Naive thymus-derived CD4-positive, alpha-beta T cell (primary cell): ENCODE measurements around the gene EVI2A. TPM values are rescaled to one million over a fixed set of nuclear protein-coding genes. Genes with fewer than 3 reads are reported as not detected.

Source experiments
- ATAC-seq: fragments of 150-1000 bp; cut with Tn5 transposase; 2 replicates; pipeline ENCODE4 v1.10.0; 2021; ENCODE audit warnings: mild to moderate bottlenecking, moderate library complexity
- CTCF ChIA-PET: fragments of 350-600 bp; sonication (Branson Sonifier 250); formaldehyde crosslinking; loops from one replicate; lab custom pipeline; 2021; ENCODE audit warnings: antibody characterized with exemption; lab: Charles Lee
- POLR2A ChIA-PET: fragments of 350-600 bp; sonication (Branson Sonifier 250); formaldehyde crosslinking; loops from one replicate; lab custom pipeline; 2021; ENCODE audit warnings: antibody characterized with exemption, inconsistent platforms; lab: Charles Lee
- DNase-seq, 9 donors: peaks; one replicate each; pipeline versions ENCODE4 v3.0.0 to v3.0.0-alpha.2; 2020 to 2022; ENCODE audit warnings: mixed read lengths in 1 of 9
- H3K27ac ChIP-seq: one replicate; pipeline ENCODE4 v1.7.0; 2013; ENCODE audit warnings: mild to moderate bottlenecking, low read depth, low read length, moderate library complexity
- H3K27me3 ChIP-seq, 2 donors: one replicate each; pipeline ENCODE4 v1.7.0; 2013; ENCODE audit warnings: low read length in 2 of 2, mild to moderate bottlenecking in 2 of 2, moderate library complexity in 2 of 2; ENCODE audit not compliant: control insufficient read depth in 2 of 2, insufficient read depth in 2 of 2
- H3K36me3 ChIP-seq, 3 experiments: 1 replicate in 2 of 3; 2 replicates in 1 of 3; pipeline ENCODE4 v1.7.0; 2013; ENCODE audit warnings: low read length in 3 of 3, mild to moderate bottlenecking in 3 of 3, moderate library complexity in 1 of 3; ENCODE audit not compliant: insufficient read depth in 3 of 3, control insufficient read depth in 2 of 3
- H3K4me1 ChIP-seq, 2 donors: one replicate each; pipeline ENCODE4 v1.7.0; 2013; ENCODE audit warnings: low read length in 2 of 2, mild to moderate bottlenecking in 2 of 2, moderate library complexity in 1 of 2; ENCODE audit not compliant: control insufficient read depth in 2 of 2, insufficient read depth in 2 of 2
- H3K4me3 ChIP-seq: 2 replicates; pipeline ENCODE4 v1.7.0; 2013; ENCODE audit warnings: mild to moderate bottlenecking, low read length
- H3K9me3 ChIP-seq, 3 experiments: 1 replicate in 2 of 3; 2 replicates in 1 of 3; pipeline ENCODE4 v1.7.0; 2013; ENCODE audit warnings: low read length in 3 of 3; ENCODE audit not compliant: control insufficient read depth in 2 of 3
- H3K27ac Mint-ChIP-seq, 9 donors: one replicate each; pipeline ENCODE4 v1.8.0; 2020 to 2022; ENCODE audit warnings: mixed read lengths in 9 of 9, mild to moderate bottlenecking in 8 of 9, moderate library complexity in 5 of 9, inconsistent platforms in 2 of 9
- H3K27me3 Mint-ChIP-seq, 5 donors: one replicate each; pipeline ENCODE4 v1.8.0; 2021 to 2022; ENCODE audit warnings: mixed read lengths in 5 of 5, mild to moderate bottlenecking in 1 of 5
- H3K36me3 Mint-ChIP-seq, 5 donors: one replicate each; pipeline ENCODE4 v1.8.0; 2020 to 2022; ENCODE audit warnings: mixed read lengths in 5 of 5, mild to moderate bottlenecking in 3 of 5, inconsistent platforms in 1 of 5
- H3K4me1 Mint-ChIP-seq, 7 donors: one replicate each; pipeline ENCODE4 v1.8.0; 2020 to 2022; ENCODE audit warnings: mixed read lengths in 7 of 7, mild to moderate bottlenecking in 3 of 7, inconsistent platforms in 1 of 7
- H3K4me3 Mint-ChIP-seq, 10 donors: one replicate each; pipeline ENCODE4 v1.8.0; 2020 to 2022; ENCODE audit warnings: mild to moderate bottlenecking in 10 of 10, mixed read lengths in 10 of 10, moderate library complexity in 6 of 10, inconsistent platforms in 2 of 10
- H3K9me3 Mint-ChIP-seq, 11 donors: one replicate each; pipeline ENCODE4 v1.8.0; 2020 to 2022; ENCODE audit warnings: mixed read lengths in 11 of 11, mild to moderate bottlenecking in 4 of 11, inconsistent platforms in 1 of 11, moderate library complexity in 1 of 11
- intact Hi-C, 2 donors: fragments of 100-400 bp; cut with micrococcal nuclease; formaldehyde crosslinking; loops; one replicate each; pipeline ENCODE4 v1.15.1; 2023
- polyA plus RNA-seq, 2 donors: library from polyadenylated mRNA; unstranded; fragments of 300-500 nt; fragmentation: Illumina TruSeq; gene quantifications; one replicate each; pipeline ENCODE4 v1.2.3, GENCODE V29; 2021
- total RNA-seq, 6 experiments: library from RNA in 5 of 6; stranded (reverse) in 5 of 6; gene quantifications; 1 replicate in 5 of 6; 2 replicates in 1 of 6; pipeline ENCODE4 v1.2.3 and lab custom pipeline; 2021 to 2026

Gene EVI2A
- total and polyA plus RNA-seq, 7 experiments from 2014 or later = 40.9 to 134 (median 61.1) TPM

GRCh38 chr17:31272236-31272635 lies 49.2 kb downstream of the EVI2A start:
- Mint-ChIP-seq H3K27ac (no peak overlapping the region), H3K4me1 (peaks cover 0 to 3% (median 0%) of the 10 kb centered on the region in 7 donors), H3K4me3 (no peak overlapping the region), H3K27me3 (no peaks in the 10 kb centered on the region), H3K9me3 (no peaks in the 10 kb centered on the region), H3K36me3 (peaks cover 0 to 39% (median 13%) of the 10 kb centered on the region in 5 donors)
- ChIA-PET CTCF (no interaction called here), POLR2A (no interaction called here)
- no peak overlapping the region for H3K4me3 ChIP-seq
- H3K9me3 ChIP-seq = no peaks in the 10 kb centered on the region
- ATAC-seq (no peak), DNase-seq (no peak)
- intact Hi-C loops = no loop called here
- H3K4me1 ChIP-seq = no peaks in the 10 kb centered on the region
- no peaks in the 10 kb centered on the region for H3K36me3 ChIP-seq
- no peaks in the 10 kb centered on the region for H3K27me3 ChIP-seq
- no peak overlapping the region for H3K27ac ChIP-seq

GRCh38 chr17:31269578-31269983 lies 51.8 kb downstream of the EVI2A start:
- Mint-ChIP-seq H3K9me3 (no peaks in the 10 kb centered on the region), H3K27me3 (no peaks in the 10 kb centered on the region), H3K4me1 (peaks cover 0 to 9% (median 5%) of the 10 kb centered on the region in 7 donors), H3K4me3 (no peak overlapping the region), H3K36me3 (peaks cover 0 to 39% (median 17%) of the 10 kb centered on the region in 5 donors), H3K27ac (no peak overlapping the region)
- Histone ChIP-seq H3K27me3 (no peaks in the 10 kb centered on the region), H3K36me3 (no peaks in the 10 kb centered on the region), H3K27ac (no peak overlapping the region), H3K4me3 (no peak overlapping the region), H3K9me3 (no peaks in the 10 kb centered on the region), H3K4me1 (no peaks in the 10 kb centered on the region)
- ATAC-seq = no peak
- intact Hi-C loops = loop anchor here in 1 of 2 donors (5.0 kb wide), 1 partner anchor 38 kb away; no protein-coding TSS in a partner anchor
- DNase-seq = no peak
- CTCF ChIA-PET = interaction anchor here (1.9 kb wide), 1 partner anchor 103 kb away, joined by 7 read pairs; no protein-coding TSS in a partner anchor
- POLR2A ChIA-PET = interaction anchor here (0.7 kb wide), 1 partner anchor 41 kb away, joined by 4 read pairs; no protein-coding TSS in a partner anchor

DNA sequence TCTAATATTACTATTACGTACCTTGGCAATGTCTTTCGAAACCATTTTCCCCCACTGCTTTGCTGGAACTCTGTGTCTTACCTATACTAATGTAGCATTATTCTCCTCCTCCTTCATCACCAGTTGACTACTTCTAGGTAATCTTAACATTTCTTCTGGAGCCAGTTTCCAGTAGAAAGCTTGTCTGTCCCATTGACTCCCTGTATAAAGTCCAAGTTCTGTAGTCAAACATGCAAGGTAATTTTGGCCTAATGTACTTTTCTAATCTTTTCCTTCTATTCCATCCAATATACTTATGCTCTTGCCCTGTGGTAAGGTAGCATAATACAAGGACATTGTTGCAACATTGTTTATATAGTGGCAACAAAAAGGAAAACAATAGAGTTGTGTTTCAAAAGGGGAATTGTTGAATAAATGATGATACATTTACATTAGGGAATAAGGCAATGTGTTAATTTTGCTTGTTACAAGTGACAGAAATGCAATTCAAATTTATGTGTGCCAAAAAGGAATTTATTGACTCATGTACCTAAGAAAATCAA lies 52.3 kb downstream of the EVI2A start:
- no peaks in the 10 kb centered on the region for H3K9me3 Mint-ChIP-seq
- H3K4me3 Mint-ChIP-seq = no peak overlapping the region
- POLR2A ChIA-PET = interaction anchor here (0.7 kb wide), 2 partner anchors 41 to 98 kb away, joined by 3 to 4 read pairs; no protein-coding TSS in a partner anchor

More for the DNA sequence above, 52.3 kb downstream of the EVI2A start:
- ATAC-seq (no peak), DNase-seq (no peak)
- intact Hi-C loops = loop anchor here in 1 of 2 donors (5.0 kb wide), 1 partner anchor 38 kb away; no protein-coding TSS in a partner anchor
- no peaks in the 10 kb centered on the region for H3K27me3 Mint-ChIP-seq
- Histone ChIP-seq H3K9me3 (no peaks in the 10 kb centered on the region), H3K4me1 (no peaks in the 10 kb centered on the region), H3K4me3 (no peak overlapping the region), H3K36me3 (no peaks in the 10 kb centered on the region), H3K27ac (no peak overlapping the region), H3K27me3 (no peaks in the 10 kb centered on the region)
- H3K27ac Mint-ChIP-seq = no peak overlapping the region
- peaks cover 0 to 34% (median 17%) of the 10 kb centered on the region in 5 donors for H3K36me3 Mint-ChIP-seq
- peaks cover 0 to 9% (median 5%) of the 10 kb centered on the region in 7 donors for H3K4me1 Mint-ChIP-seq
- CTCF ChIA-PET = interaction anchor here (1.2 to 1.9 kb wide), 2 partner anchors 37 to 104 kb away, joined by 3 to 7 read pairs; no protein-coding TSS in a partner anchor

Other genes with a start within 250 kb of the EVI2A start
- 10 to 100 TPM; 18.8 to 32.4 (median 21.2) TPM for gene NF1, start 226.6 kb downstream of the EVI2A start, total RNA-seq
- gene NF1, start 226.6 kb downstream of the EVI2A start, polyA plus RNA-seq = 10 to 100 TPM; 12.5 to 12.7 TPM
- gene OMG, start 24.4 kb downstream of the EVI2A start, total RNA-seq = 1 to 10 TPM in 1 of 5 experiments, under 1 TPM in 4; 0.41 to 1.0 (median 0.81) TPM
- not detected for gene OMG, start 24.4 kb downstream of the EVI2A start, polyA plus RNA-seq
- gene EVI2B, start 7.6 kb downstream of the EVI2A start, total RNA-seq = 100 to 1,000 TPM in 3 of 5 experiments, 10 to 100 TPM in 2; 57.8 to 154 (median 134) TPM
- gene EVI2B, start 7.6 kb downstream of the EVI2A start, polyA plus RNA-seq = 10 to 100 TPM; 80.4 to 84.4 TPM
- 10 to 100 TPM; 33.6 to 82.4 (median 61.8) TPM for gene RAB11FIP4, start 70.1 kb upstream of the EVI2A start, total RNA-seq
- gene RAB11FIP4, start 70.1 kb upstream of the EVI2A start, polyA plus RNA-seq = 10 to 100 TPM; 16.1 to 28.1 TPM